Frontal cortex (tissue), 4 donors: ENCODE measurements around the gene BPIFB3. TPM values are rescaled to one million over a fixed set of nuclear protein-coding genes. Genes with fewer than 3 reads are reported as not detected.

Source experiments
- DNase-seq, 2 donors: peaks; one replicate each; pipeline ENCODE4 v3.0.0; 2012; ENCODE audit warnings: low spot score in 2 of 2
- FAIRE-seq: peaks from 2 replicates; lab custom pipeline; 2012; peaks lifted over from hg19 to GRCh38; lab: Jason Lieb, UNC
- total RNA-seq: library from RNA; depleted of rRNA; stranded (reverse); fragments of >200 nt; gene quantifications from one replicate; pipeline ENCODE4 v1.2.3, GENCODE V29; 2014
- donor health status: control.
- donor health status: control.
- donor health status: control.

The BPIFB3 gene
- total RNA-seq = not detected

- FAIRE-seq = no peak
Measured at GRCh38 chr20:33053291-33054106, at the start of gene BPIFB3. BPIFB3 (plus strand) TSS chr20:33053903; CDS start chr20:33055436, 1,533 bp downstream.

GRCh38 chr20:33004141-33004751 lies 49.5 kb upstream of the BPIFB3 start, which contains the start of gene SUN5:
SUN5 (minus strand) TSS chr20:33004433; CDS start chr20:33004340, 93 bp downstream.
- FAIRE-seq (no peak), DNase-seq (no peak)

More at GRCh38 chr20:33053291-33054106, at the start of gene BPIFB3:
- DNase-seq = no peak

- FAIRE-seq (no peak), DNase-seq (no peak)
Measured at GRCh38 chr20:33005132-33005566, 48.6 kb upstream of the BPIFB3 start.

GRCh38 chr20:33005908-33006775 lies 47.6 kb upstream of the BPIFB3 start:
- no peak for DNase-seq
- FAIRE-seq = no peak

- FAIRE-seq = no peak
- no peak for DNase-seq
Measured at GRCh38 chr20:33006776-33007375, 46.8 kb upstream of the BPIFB3 start.

GRCh38 chr20:33007376-33008335 lies 46.0 kb upstream of the BPIFB3 start, which contains the start of gene BPIFB2:
BPIFB2 (plus strand) TSS chr20:33007704; CDS start chr20:33008575, 871 bp downstream.
- FAIRE-seq = no peak

GRCh38 chr20:33008336-33009213 lies 45.1 kb upstream of the BPIFB3 start:
- no peak for DNase-seq
- no peak for FAIRE-seq

More at GRCh38 chr20:33007376-33008335, 46.0 kb upstream of the BPIFB3 start, which contains the start of gene BPIFB2:
- no peak for DNase-seq

- FAIRE-seq (no peak), DNase-seq (no peak)
Measured at GRCh38 chr20:33009214-33010132, 44.2 kb upstream of the BPIFB3 start.

GRCh38 chr20:33010133-33010504 lies 43.6 kb upstream of the BPIFB3 start:
- DNase-seq (no peak), FAIRE-seq (no peak)

GRCh38 chr20:33010674-33011449 lies 42.8 kb upstream of the BPIFB3 start:
- FAIRE-seq (no peak), DNase-seq (no peak)

- FAIRE-seq (no peak), DNase-seq (no peak)
Measured at GRCh38 chr20:33012327-33013189, 41.1 kb upstream of the BPIFB3 start.

GRCh38 chr20:33013701-33014326 lies 39.9 kb upstream of the BPIFB3 start:
- FAIRE-seq = no peak
- no peak for DNase-seq

GRCh38 chr20:33014336-33015113 lies 39.2 kb upstream of the BPIFB3 start:
- DNase-seq (no peak), FAIRE-seq (no peak)

GRCh38 chr20:33015114-33015484 lies 38.6 kb upstream of the BPIFB3 start:
- DNase-seq = no peak

More at GRCh38 chr20:33015114-33015484, 38.6 kb upstream of the BPIFB3 start:
- FAIRE-seq = no peak
